NB4 (cell line): ENCODE measurements around the gene NAXD.

ENCODE experiments used
- MYC ChIP-seq: IDR thresholded peaks from 2 replicates; pipeline ENCODE4 v1.6.1; 2011; ENCODE audit warnings: low read depth, low read length
- POLR2A ChIP-seq: IDR thresholded peaks from 2 replicates; pipeline ENCODE4 v1.6.1; 2011; ENCODE audit warnings: mild to moderate bottlenecking; ENCODE audit not compliant: insufficient read length; ENCODE audit errors: extremely low read depth
- TF ChIP-seq, protein P1 (sequence below): IDR thresholded peaks from one replicate; pipeline ENCODE4 v1.5.1; 2012; ENCODE audit warnings: low read depth, low read length

DNA sequence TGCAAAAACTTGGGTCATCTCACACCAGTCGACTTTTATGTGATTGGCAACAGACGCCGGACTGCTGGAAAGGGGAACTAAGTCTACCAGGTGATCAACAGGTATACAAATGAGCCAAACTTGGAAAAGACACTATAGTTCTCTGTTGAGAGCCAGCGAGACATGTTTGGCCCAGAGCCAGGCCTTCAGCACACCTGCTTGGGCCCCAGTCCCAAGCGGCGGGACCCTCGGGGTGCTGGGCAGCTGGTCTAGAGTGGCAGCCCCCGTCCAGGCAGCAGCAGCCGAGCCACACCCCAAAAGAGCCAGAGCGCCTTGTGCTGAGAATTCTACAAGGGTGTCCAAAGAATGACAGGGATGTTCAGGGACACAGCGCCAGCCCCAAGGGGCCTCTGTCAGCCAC, 28.0 kb downstream of the NAXD start:
- TF ChIP-seq, protein P1, sequence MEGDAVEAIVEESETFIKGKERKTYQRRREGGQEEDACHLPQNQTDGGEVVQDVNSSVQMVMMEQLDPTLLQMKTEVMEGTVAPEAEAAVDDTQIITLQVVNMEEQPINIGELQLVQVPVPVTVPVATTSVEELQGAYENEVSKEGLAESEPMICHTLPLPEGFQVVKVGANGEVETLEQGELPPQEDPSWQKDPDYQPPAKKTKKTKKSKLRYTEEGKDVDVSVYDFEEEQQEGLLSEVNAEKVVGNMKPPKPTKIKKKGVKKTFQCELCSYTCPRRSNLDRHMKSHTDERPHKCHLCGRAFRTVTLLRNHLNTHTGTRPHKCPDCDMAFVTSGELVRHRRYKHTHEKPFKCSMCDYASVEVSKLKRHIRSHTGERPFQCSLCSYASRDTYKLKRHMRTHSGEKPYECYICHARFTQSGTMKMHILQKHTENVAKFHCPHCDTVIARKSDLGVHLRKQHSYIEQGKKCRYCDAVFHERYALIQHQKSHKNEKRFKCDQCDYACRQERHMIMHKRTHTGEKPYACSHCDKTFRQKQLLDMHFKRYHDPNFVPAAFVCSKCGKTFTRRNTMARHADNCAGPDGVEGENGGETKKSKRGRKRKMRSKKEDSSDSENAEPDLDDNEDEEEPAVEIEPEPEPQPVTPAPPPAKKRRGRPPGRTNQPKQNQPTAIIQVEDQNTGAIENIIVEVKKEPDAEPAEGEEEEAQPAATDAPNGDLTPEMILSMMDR, result no peak
- TF ChIP-seq POLR2A (no peak), MYC (no peak)
